ENCODE results near the gene CTDSPL. TPM values are rescaled to one million over a fixed set of nuclear protein-coding genes. Genes with fewer than 3 reads are reported as not detected.

Gene CTDSPL
- total RNA-seq, 2 experiments from 2014 or later: 0.90 to 2.1 TPM

- H3K27ac Mint-ChIP-seq: peak overlapping the region; percentile 93
- H3K9me3 Mint-ChIP-seq (ENCODE audit: insufficient read depth): no peaks in the 10 kb centered on the region
- DNase-seq: no peak
- peak overlapping the region; percentile 91 for H3K4me3 Mint-ChIP-seq
- peaks cover 57% of the 10 kb centered on the region for H3K4me1 Mint-ChIP-seq (ENCODE audit: low read depth)
- H3K27me3 Mint-ChIP-seq (ENCODE audit: low read depth): peaks cover 3% of the 10 kb centered on the region
- ATAC-seq: peak; percentile 3
- CTCF ChIA-PET: interaction anchor here (0.7 to 1.0 kb wide), 3 partner anchors 10 to 502 kb away, joined by 3 read pairs; partner anchors contain the start of gene EXOG
- POLR2A ChIA-PET: no interaction called here
- H3K36me3 Mint-ChIP-seq (ENCODE audit: low read depth): peaks cover 32% of the 10 kb centered on the region
These were observed 132.9 kb downstream of the CTDSPL start for GRCh38 chr3:37994639-37994972.

DNA sequence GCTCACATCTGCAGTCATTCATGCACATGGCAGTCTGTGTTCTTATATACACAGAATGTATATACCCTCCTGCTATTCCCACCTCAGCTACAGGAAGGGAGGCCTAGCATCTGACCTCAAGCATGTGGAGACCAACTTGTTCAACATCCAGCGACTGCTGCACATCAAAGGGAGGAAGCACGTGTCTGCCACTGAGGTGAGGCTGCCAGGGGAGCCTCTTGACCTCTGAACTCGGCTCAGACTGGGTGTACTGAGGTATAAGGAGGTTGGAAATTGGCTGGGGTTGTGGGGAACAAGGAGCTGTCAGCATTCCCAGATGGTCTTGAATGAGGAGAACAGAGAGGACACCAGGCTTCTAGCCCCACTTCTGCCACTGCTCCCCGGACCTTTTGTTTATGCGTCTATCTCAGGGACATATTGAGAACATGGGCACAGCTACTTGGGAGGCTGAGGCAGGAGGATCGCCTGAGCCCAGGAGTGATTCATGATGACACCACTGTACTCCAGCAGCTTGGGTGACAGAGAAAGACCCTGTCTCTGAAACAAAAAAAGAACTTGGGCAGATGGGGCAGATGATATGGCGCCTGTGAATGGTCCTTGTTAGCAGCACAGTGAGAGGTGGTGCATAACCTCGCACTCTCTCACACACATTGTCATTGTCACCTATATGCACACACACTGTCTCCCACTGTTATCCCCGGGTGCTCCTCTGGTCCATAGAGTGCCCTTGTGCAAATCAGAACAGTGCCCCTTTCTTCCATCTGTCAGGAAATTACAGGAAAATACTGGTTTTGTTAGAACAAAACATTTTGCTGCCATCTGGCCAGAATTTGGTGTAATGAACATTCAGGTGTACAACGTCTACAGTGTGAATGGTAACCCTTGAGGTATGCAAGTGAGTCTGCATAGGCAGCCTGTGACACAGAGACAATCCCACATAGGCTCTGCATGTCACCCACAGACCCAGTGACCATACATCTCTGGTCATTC, 134.3 kb downstream of the CTDSPL start:
- ChIA-PET CTCF (interaction anchor here (0.6 to 2.3 kb wide), 26 partner anchors 9 to 505 kb away, joined by 3 to 21 read pairs (median 4); partner anchors contain the start of genes DLEC1 and XYLB), POLR2A (interaction anchor here (0.6 to 1.0 kb wide), 3 partner anchors 14 to 669 kb away, joined by 3 read pairs; no protein-coding TSS in a partner anchor)
- Mint-ChIP-seq H3K4me1 (ENCODE audit: low read depth) (peaks cover 58% of the 10 kb centered on the region), H3K4me3 (peak overlapping the region; percentile 91), H3K27me3 (ENCODE audit: low read depth) (peaks cover 3% of the 10 kb centered on the region), H3K27ac (peak overlapping the region; percentile 93), H3K9me3 (ENCODE audit: insufficient read depth) (no peaks in the 10 kb centered on the region), H3K36me3 (ENCODE audit: low read depth) (peaks cover 33% of the 10 kb centered on the region)
- DNase-seq (peak; percentile 61), ATAC-seq (no peak)

GRCh38 chr3:37996785-37997301, 135.2 kb downstream of the CTDSPL start:
- peak; percentile 88 for DNase-seq
- POLR2A ChIA-PET: interaction anchor here (0.6 to 1.0 kb wide), 2 partner anchors 15 to 670 kb away, joined by 3 read pairs; no protein-coding TSS in a partner anchor
- H3K36me3 Mint-ChIP-seq (ENCODE audit: low read depth): peaks cover 35% of the 10 kb centered on the region

GRCh38 chr3:37997342-37997741, 135.7 kb downstream of the CTDSPL start:
- POLR2A ChIA-PET: interaction anchor here (1.0 kb wide), 1 partner anchor 15 kb away, joined by 3 read pairs; no protein-coding TSS in a partner anchor
- DNase-seq: no peak
- H3K27ac Mint-ChIP-seq: peak overlapping the region; percentile 93
- H3K36me3 Mint-ChIP-seq (ENCODE audit: low read depth): peaks cover 38% of the 10 kb centered on the region
- CTCF ChIA-PET: interaction anchor here (0.6 to 2.3 kb wide), 27 partner anchors 8 to 503 kb away, joined by 3 to 21 read pairs (median 4); partner anchors contain the start of gene XYLB
- no peaks in the 10 kb centered on the region for H3K27me3 Mint-ChIP-seq (ENCODE audit: low read depth)
- H3K4me1 Mint-ChIP-seq (ENCODE audit: low read depth): peaks cover 58% of the 10 kb centered on the region
- H3K9me3 Mint-ChIP-seq (ENCODE audit: insufficient read depth): no peaks in the 10 kb centered on the region
- no peak overlapping the region for H3K4me3 Mint-ChIP-seq
- ATAC-seq: no peak

More at GRCh38 chr3:37996785-37997301, 135.2 kb downstream of the CTDSPL start:
- H3K27me3 Mint-ChIP-seq (ENCODE audit: low read depth): peaks cover 3% of the 10 kb centered on the region
- H3K9me3 Mint-ChIP-seq (ENCODE audit: insufficient read depth): no peaks in the 10 kb centered on the region
- peak overlapping the region; percentile 93 for H3K27ac Mint-ChIP-seq
- H3K4me1 Mint-ChIP-seq (ENCODE audit: low read depth): peaks cover 58% of the 10 kb centered on the region
- CTCF ChIA-PET: interaction anchor here (0.6 to 2.3 kb wide), 30 partner anchors 8 to 504 kb away, joined by 3 to 21 read pairs (median 4); partner anchors contain the start of genes DLEC1 and XYLB
- ATAC-seq: peak; percentile 44
- no peak overlapping the region for H3K4me3 Mint-ChIP-seq

- H3K9me3 Mint-ChIP-seq (ENCODE audit: insufficient read depth): no peaks in the 10 kb centered on the region
These were observed 136.2 kb downstream of the CTDSPL start for GRCh38 chr3:37997791-37998370.

DNA sequence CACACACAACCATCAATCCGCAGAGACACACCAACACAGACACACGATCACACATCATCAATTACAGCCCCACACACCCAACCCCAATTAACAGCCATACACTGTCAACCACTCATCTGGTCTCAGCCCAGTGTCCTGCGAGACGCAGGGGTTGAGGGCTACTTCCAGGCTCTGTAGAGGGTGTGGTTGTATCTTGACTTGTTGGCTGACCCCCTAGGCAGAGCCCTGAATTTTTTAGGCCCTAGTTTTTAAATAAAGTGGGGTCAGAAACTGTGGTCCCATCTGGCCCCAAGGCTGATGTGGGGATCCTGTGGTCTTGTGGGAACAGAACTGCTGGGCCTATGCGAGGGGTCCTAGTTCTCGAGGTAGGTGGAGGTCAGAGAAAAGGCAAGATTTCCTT, 138.2 kb downstream of the CTDSPL start:
- Mint-ChIP-seq H3K27ac (peak overlapping the region; percentile 2), H3K4me1 (ENCODE audit: low read depth) (peaks cover 51% of the 10 kb centered on the region), H3K9me3 (ENCODE audit: insufficient read depth) (no peaks in the 10 kb centered on the region), H3K36me3 (ENCODE audit: low read depth) (peaks cover 44% of the 10 kb centered on the region), H3K4me3 (no peak overlapping the region), H3K27me3 (ENCODE audit: low read depth) (no peaks in the 10 kb centered on the region)
- ChIA-PET POLR2A (no interaction called here), CTCF (no interaction called here)
- no peak for DNase-seq
- ATAC-seq: no peak

More at GRCh38 chr3:37997791-37998370, 136.2 kb downstream of the CTDSPL start:
- no peak for ATAC-seq
- POLR2A ChIA-PET: no interaction called here
- Mint-ChIP-seq H3K36me3 (ENCODE audit: low read depth) (peaks cover 38% of the 10 kb centered on the region), H3K4me3 (no peak overlapping the region), H3K4me1 (ENCODE audit: low read depth) (peaks cover 58% of the 10 kb centered on the region), H3K27ac (peak overlapping the region; percentile 95), H3K27me3 (ENCODE audit: low read depth) (no peaks in the 10 kb centered on the region)
- no peak for DNase-seq
- CTCF ChIA-PET: interaction anchor here (0.8 to 1.5 kb wide), 10 partner anchors 7 to 349 kb away, joined by 3 to 9 read pairs (median 4); partner anchors contain the start of gene XYLB

DNA sequence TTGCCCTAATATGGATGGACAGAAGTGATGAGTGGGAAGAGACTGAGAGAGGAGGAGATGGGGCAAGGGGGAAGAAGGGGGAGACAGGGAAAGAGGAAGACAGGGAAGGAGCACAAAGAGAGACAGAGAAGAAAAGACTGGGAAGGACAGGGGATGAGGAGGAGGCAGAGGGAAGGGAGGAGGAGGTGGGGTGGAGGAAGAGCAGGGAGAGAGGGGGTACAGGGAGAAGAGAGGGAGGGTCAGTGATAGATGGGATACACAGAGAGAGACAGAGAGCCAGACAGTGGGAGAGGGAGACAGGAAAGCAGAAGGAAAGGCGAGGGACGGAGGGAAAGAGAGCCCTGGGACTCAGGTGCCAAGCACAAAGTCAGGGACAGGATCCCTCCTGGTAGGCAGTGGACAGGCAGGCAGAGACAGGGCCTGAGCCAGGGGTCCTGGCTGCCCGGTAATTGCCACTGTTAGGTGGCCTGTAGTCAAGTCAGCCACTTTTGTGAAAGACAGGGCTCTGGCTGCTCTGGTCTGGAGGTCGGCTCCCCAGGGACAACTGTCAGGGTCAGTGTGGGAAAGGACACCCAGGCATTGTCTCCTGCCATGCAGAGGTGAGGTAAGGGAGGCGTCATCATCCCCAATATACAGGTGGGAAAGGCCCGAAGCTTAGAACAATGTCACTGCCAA, 138.7 kb downstream of the CTDSPL start:
- Mint-ChIP-seq H3K4me1 (ENCODE audit: low read depth) (peaks cover 46% of the 10 kb centered on the region), H3K9me3 (ENCODE audit: insufficient read depth) (no peaks in the 10 kb centered on the region), H3K27ac (no peak overlapping the region), H3K4me3 (no peak overlapping the region), H3K27me3 (ENCODE audit: low read depth) (no peaks in the 10 kb centered on the region), H3K36me3 (ENCODE audit: low read depth) (peaks cover 45% of the 10 kb centered on the region)
- POLR2A ChIA-PET: no interaction called here
- CTCF ChIA-PET: interaction anchor here (1.0 kb wide), 1 partner anchor 23 kb away, joined by 3 read pairs; no protein-coding TSS in a partner anchor
- no peak for DNase-seq
- ATAC-seq: no peak

DNA sequence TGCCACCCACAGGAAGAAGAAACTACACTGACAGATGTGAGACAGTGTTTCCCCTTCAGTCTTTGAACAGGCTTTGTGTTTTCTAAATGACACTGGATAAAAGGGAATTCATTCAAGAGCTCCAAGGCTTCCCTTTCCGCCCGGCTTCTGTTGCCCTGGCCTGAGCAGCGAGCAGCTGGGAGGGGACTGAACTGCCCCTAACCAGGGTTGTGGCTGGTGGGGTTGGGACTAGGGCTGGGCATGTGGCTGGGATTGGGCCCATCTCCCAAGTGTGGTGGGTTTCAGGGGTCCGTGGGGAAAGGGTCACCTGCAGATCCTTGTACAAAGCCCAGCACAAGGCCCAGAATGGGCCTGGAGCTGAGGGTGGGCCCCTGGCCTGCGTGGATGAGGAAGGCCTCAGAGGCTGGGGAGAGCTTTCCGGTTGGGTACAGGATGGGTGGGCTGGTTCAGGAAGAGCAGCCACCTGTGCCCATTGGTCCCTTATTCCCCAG, 139.3 kb downstream of the CTDSPL start:
- H3K9me3 Mint-ChIP-seq (ENCODE audit: insufficient read depth): no peaks in the 10 kb centered on the region
- peaks cover 42% of the 10 kb centered on the region for H3K36me3 Mint-ChIP-seq (ENCODE audit: low read depth)
- H3K27me3 Mint-ChIP-seq (ENCODE audit: low read depth): no peaks in the 10 kb centered on the region
- peaks cover 39% of the 10 kb centered on the region for H3K4me1 Mint-ChIP-seq (ENCODE audit: low read depth)
- CTCF ChIA-PET: interaction anchor here (1.0 kb wide), 1 partner anchor 22 kb away, joined by 3 read pairs; no protein-coding TSS in a partner anchor
- no peak for ATAC-seq
- POLR2A ChIA-PET: no interaction called here
- H3K4me3 Mint-ChIP-seq: no peak overlapping the region
- no peak for DNase-seq
- H3K27ac Mint-ChIP-seq: no peak overlapping the region

GRCh38 chr3:38001456-38002081, 139.9 kb downstream of the CTDSPL start:
- peaks cover 34% of the 10 kb centered on the region for H3K4me1 Mint-ChIP-seq (ENCODE audit: low read depth)
- ChIA-PET CTCF (interaction anchor here (1.0 to 3.1 kb wide), 2 partner anchors 22 to 27 kb away, joined by 3 to 36 read pairs; no protein-coding TSS in a partner anchor), POLR2A (no interaction called here)
- peaks cover 39% of the 10 kb centered on the region for H3K36me3 Mint-ChIP-seq (ENCODE audit: low read depth)
- ATAC-seq (no peak), DNase-seq (no peak)
- no peaks in the 10 kb centered on the region for H3K9me3 Mint-ChIP-seq (ENCODE audit: insufficient read depth)
- no peak overlapping the region for H3K4me3 Mint-ChIP-seq
- no peak overlapping the region for H3K27ac Mint-ChIP-seq
- H3K27me3 Mint-ChIP-seq (ENCODE audit: low read depth): no peaks in the 10 kb centered on the region

DNA sequence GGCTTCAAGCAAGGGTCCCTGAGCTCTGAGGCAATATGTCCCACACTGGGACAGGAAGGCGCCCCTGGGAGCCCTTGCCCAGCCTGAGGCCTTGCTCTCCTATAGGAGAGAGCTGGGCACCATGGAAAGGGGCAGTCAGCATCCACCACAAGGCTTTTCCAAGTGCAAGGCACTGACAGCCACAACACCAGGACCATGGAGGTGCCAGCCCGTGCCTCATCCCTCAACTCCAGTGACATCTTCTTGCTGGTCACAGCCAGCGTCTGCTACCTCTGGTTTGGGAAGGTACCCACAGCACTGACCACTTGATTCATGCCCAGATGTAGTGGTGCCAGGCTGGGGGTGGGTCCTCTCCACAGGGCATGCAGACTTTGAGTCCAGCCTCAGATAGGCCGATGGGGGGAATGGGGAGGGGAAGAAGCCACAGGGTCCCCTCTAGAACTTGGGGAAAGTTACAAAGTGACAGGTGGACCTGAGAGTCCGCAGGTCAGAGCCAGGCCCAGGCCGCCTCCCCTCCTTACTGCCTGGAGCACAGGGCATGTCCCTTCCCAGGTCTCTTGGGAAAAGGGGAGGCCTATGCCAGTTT, 140.7 kb downstream of the CTDSPL start:
- no peak for DNase-seq
- peaks cover 26% of the 10 kb centered on the region for H3K4me1 Mint-ChIP-seq (ENCODE audit: low read depth)
- no peak for ATAC-seq
- peaks cover 34% of the 10 kb centered on the region for H3K36me3 Mint-ChIP-seq (ENCODE audit: low read depth)
- H3K27ac Mint-ChIP-seq: no peak overlapping the region
- no peaks in the 10 kb centered on the region for H3K9me3 Mint-ChIP-seq (ENCODE audit: insufficient read depth)
- no peaks in the 10 kb centered on the region for H3K27me3 Mint-ChIP-seq (ENCODE audit: low read depth)
- POLR2A ChIA-PET: no interaction called here
- CTCF ChIA-PET: interaction anchor here (3.1 kb wide), 1 partner anchor 28 kb away, joined by 36 read pairs; no protein-coding TSS in a partner anchor
- no peak overlapping the region for H3K4me3 Mint-ChIP-seq

Data from activated CD8-positive, alpha-beta T cell treated with anti-CD3 and anti-CD28 coated beads, Interleukin-2, amount 10 ng/mL, durations not matched to agents 7 days and 5 days (primary cell).